ENCODE results near the gene ZNF275.

ZNF275 gene

DNA sequence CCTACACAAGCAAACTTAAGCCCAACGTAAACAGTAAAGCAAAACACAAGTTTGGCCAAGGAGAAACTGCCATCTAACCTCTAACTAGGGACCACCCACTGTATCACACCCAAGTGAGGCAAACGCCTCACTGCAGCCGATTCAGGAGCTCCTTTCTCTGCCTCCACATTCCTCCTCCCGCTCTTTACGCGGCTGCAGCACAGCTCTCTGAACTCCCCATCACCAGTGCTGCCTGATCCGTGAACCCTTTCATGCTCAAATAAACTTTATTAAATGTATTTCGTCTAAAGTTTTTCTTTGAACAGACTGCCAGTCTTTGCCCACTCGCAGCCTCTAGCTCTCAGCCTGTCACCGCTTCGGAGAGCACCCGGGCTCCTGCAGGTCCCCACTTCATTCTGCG, 60.7 kb downstream of the ZNF275 start:
- POLR2A ChIA-PET = no interaction called here
- DNase-seq = no peak
- Histone ChIP-seq H3K4me3 (ENCODE audit: control insufficient read depth in 1 of 7, extremely low read depth in 1 of 7, insufficient read depth in 4 of 7, low read depth in 2 of 7, low read length in 6 of 7) (no peak overlapping the region), H3K36me3 (ENCODE audit: control insufficient read depth in 4 of 4, insufficient read depth in 4 of 4, low read length in 3 of 4) (no peaks in the 10 kb centered on the region), H3K27me3 (replicated peaks in 2 of 5; ENCODE audit: control insufficient read depth in 4 of 5, insufficient read depth in 5 of 5, low read length in 4 of 5) (peaks cover 0 to 10% (median 0%) of the 10 kb centered on the region in 5 experiments), H3K27ac (ENCODE audit: insufficient read depth in 1 of 2, low read depth in 1 of 2, low read length in 2 of 2, poor library complexity in 1 of 2, severe bottlenecking in 2 of 2) (no peak overlapping the region), H3K4me1 (ENCODE audit: control extremely low read depth in 1 of 4, control insufficient read depth in 4 of 4, insufficient read depth in 4 of 4, low read length in 3 of 4) (peaks cover 0 to 28% (median 15%) of the 10 kb centered on the region in 4 experiments), H3K9me3 (ENCODE audit: control extremely low read depth in 1 of 5, control insufficient read depth in 4 of 5, insufficient read depth in 2 of 5, low read depth in 1 of 5, low read length in 4 of 5) (peaks cover 0 to 8% (median 0%) of the 10 kb centered on the region in 5 experiments)
- CTCF ChIA-PET = interaction anchor here (1.3 kb wide), 2 partner anchors 13 to 34 kb away, joined by 3 read pairs; no protein-coding TSS in a partner anchor
- 94% methylated on average over 12 of the region's 13 CpGs for WGBS (ENCODE audit: insufficient coverage)

DNA sequence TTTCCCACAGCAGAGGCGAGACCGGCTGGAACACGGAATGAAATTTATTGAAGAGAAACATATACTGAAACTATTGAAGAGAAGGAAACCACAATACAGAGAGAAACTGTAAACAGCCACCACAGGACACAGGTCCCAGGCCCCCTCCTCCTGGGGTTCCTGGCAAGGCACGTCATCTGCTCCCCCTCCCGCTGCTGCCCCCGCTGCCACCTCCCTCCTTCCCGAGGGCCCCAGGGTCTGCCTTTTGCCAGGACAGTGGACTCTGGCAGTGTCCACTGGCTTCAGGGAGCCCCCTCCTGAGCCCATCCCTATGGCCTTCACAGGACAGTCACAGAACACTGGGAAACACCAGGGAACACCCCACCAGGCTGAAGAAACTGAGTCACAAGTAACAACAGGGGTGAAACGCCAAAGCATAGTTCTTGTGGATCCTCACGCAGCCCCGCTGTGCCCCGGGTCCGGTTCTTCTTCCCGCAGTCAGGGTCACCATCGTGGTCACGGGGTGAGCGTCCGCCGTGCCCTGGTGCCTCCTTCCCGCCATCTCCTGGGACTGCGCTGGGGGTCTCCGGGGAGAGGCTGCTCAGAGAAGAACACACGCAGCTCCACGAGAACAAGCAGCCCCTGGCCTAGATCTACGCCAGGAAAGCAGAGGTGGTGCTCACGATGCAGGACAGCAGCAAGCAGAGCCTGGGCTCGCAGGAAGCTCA, 61.8 kb downstream of the ZNF275 start:
- POLR2A ChIA-PET = no interaction called here

DNA sequence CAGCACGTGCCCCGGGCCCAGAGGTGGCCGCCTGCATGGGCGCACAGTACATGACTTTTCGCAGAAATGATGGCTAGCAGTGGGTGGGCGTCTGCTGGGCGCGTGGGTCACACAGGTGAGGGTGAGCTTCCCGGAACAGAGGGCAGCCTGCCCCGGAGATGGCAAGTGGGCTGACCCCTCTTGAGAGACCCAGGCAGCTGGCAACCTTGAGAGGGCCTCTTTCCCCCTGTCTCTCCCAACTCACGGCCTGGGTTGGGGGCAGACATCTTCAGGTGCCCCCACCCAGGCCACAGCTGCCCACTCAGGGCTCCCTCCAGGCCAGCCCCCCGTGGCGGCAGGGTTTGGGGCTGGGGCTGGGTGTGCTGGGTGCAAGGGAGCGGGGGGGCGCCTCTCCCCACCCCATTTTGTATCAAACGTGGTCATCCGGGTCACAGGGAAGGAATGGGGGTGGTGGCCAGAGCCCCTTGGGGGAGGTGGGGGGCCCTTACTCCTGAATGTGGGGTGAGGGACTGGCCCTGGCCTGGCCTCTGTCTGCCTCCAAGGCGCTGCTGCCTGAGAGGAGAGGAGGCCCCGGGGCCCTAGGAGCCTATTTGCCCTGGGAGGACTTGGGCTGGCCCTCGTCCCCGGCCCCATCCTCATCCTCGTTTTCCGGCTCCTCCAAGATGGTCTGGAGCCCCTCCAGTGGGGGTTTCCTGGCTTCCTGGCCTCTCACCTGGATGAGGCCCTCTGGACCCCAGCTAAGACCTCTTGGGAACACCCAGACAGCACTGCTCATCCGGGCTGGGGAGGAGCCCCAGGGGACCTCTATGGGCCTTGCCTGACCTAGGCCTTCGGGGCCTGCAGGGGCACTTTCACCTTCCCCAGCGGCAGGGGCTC, 62.6 kb downstream of the ZNF275 start:
- peaks cover 0 to 32% (median 15%) of the 10 kb centered on the region in 4 experiments for H3K4me1 ChIP-seq (ENCODE audit: control extremely low read depth in 1 of 4, control insufficient read depth in 4 of 4, insufficient read depth in 4 of 4, low read length in 3 of 4)
- 90% methylated on average over 23 of the region's 26 CpGs for WGBS (ENCODE audit: insufficient coverage)
- H3K27me3 ChIP-seq (replicated peaks in 2 of 5; ENCODE audit: control insufficient read depth in 4 of 5, insufficient read depth in 5 of 5, low read length in 4 of 5) = peaks cover 0 to 10% (median 0%) of the 10 kb centered on the region in 5 experiments
- ChIA-PET CTCF (interaction anchor here (2.9 kb wide), 1 partner anchor 10 kb away, joined by 11 read pairs; no protein-coding TSS in a partner anchor), POLR2A (no interaction called here)
- no peaks in the 10 kb centered on the region for H3K36me3 ChIP-seq (ENCODE audit: control insufficient read depth in 4 of 4, insufficient read depth in 4 of 4, low read length in 3 of 4)
- no peak overlapping the region for H3K4me3 ChIP-seq (ENCODE audit: control insufficient read depth in 1 of 7, extremely low read depth in 1 of 7, insufficient read depth in 4 of 7, low read depth in 2 of 7, low read length in 6 of 7)
- H3K9me3 ChIP-seq (ENCODE audit: control extremely low read depth in 1 of 5, control insufficient read depth in 4 of 5, insufficient read depth in 2 of 5, low read depth in 1 of 5, low read length in 4 of 5) = peaks cover 0 to 5% (median 0%) of the 10 kb centered on the region in 5 experiments
- H3K27ac ChIP-seq (ENCODE audit: insufficient read depth in 1 of 2, low read depth in 1 of 2, low read length in 2 of 2, poor library complexity in 1 of 2, severe bottlenecking in 2 of 2) = no peak overlapping the region
- DNase-seq = no peak

More for the DNA sequence above, 61.8 kb downstream of the ZNF275 start:
- Histone ChIP-seq H3K9me3 (ENCODE audit: control extremely low read depth in 1 of 5, control insufficient read depth in 4 of 5, insufficient read depth in 2 of 5, low read depth in 1 of 5, low read length in 4 of 5) (peaks cover 0 to 7% (median 0%) of the 10 kb centered on the region in 5 experiments), H3K4me1 (ENCODE audit: control extremely low read depth in 1 of 4, control insufficient read depth in 4 of 4, insufficient read depth in 4 of 4, low read length in 3 of 4) (peaks cover 0 to 32% (median 15%) of the 10 kb centered on the region in 4 experiments), H3K27ac (ENCODE audit: insufficient read depth in 1 of 2, low read depth in 1 of 2, low read length in 2 of 2, poor library complexity in 1 of 2, severe bottlenecking in 2 of 2) (no peak overlapping the region), H3K27me3 (replicated peaks in 2 of 5; ENCODE audit: control insufficient read depth in 4 of 5, insufficient read depth in 5 of 5, low read length in 4 of 5) (peaks cover 0 to 10% (median 0%) of the 10 kb centered on the region in 5 experiments), H3K36me3 (ENCODE audit: control insufficient read depth in 4 of 4, insufficient read depth in 4 of 4, low read length in 3 of 4) (no peaks in the 10 kb centered on the region), H3K4me3 (ENCODE audit: control insufficient read depth in 1 of 7, extremely low read depth in 1 of 7, insufficient read depth in 4 of 7, low read depth in 2 of 7, low read length in 6 of 7) (peak overlapping the region in 1 of 7 experiments; percentile 28)
- 85% methylated on average over 23 of the region's 26 CpGs for WGBS (ENCODE audit: insufficient coverage)
- DNase-seq = peak in 2 of 3 donors; percentile 43 to 58
- CTCF ChIA-PET = interaction anchor here (2.9 kb wide), 1 partner anchor 11 kb away, joined by 11 read pairs; no protein-coding TSS in a partner anchor

DNA sequence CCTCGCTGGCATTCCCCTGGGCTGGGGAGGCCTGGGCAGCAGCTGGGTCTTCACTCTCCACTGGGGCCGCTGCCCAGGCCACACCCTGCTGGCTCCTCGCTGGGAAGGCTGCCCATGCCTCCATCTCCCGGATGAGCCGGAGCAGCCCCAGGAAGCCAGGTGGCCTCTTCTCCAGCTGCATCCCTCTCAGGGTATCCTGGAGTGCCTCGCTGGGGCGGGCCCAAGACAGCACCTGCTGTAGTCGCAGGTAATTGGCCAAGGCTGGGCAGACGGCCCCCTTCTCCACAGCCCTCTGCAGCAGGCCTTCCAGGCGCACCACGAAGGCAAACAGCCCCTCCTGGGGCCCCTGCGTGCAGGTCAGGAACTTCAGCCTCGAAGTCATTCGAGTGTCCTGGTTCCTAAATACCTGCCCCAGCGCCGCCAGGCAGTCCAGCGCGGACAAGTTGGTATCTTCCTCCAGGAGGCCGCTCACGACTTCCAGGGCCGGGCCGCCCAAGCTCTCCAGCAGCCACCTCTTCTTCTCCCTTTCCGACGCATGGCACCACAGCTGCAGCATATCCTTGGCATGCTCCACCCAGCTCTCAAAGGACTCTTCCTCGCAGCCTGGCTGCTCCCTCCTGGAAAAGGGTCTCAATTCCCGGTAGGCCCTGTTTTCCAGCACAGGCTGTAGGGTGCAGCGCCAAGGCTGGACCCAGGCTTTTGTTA, 63.5 kb downstream of the ZNF275 start:
- ChIA-PET CTCF (interaction anchor here (2.9 kb wide), 1 partner anchor 9 kb away, joined by 11 read pairs; no protein-coding TSS in a partner anchor), POLR2A (no interaction called here)
- Histone ChIP-seq H3K9me3 (ENCODE audit: control extremely low read depth in 1 of 5, control insufficient read depth in 4 of 5, insufficient read depth in 2 of 5, low read depth in 1 of 5, low read length in 4 of 5) (peaks cover 0 to 3% (median 0%) of the 10 kb centered on the region in 5 experiments), H3K27me3 (replicated peaks in 2 of 5; ENCODE audit: control insufficient read depth in 4 of 5, insufficient read depth in 5 of 5, low read length in 4 of 5) (peaks cover 0 to 10% (median 0%) of the 10 kb centered on the region in 5 experiments), H3K36me3 (ENCODE audit: control insufficient read depth in 4 of 4, insufficient read depth in 4 of 4, low read length in 3 of 4) (no peaks in the 10 kb centered on the region), H3K4me1 (ENCODE audit: control extremely low read depth in 1 of 4, control insufficient read depth in 4 of 4, insufficient read depth in 4 of 4, low read length in 3 of 4) (peaks cover 0 to 32% (median 15%) of the 10 kb centered on the region in 4 experiments), H3K27ac (ENCODE audit: insufficient read depth in 1 of 2, low read depth in 1 of 2, low read length in 2 of 2, poor library complexity in 1 of 2, severe bottlenecking in 2 of 2) (no peak overlapping the region), H3K4me3 (ENCODE audit: control insufficient read depth in 1 of 7, extremely low read depth in 1 of 7, insufficient read depth in 4 of 7, low read depth in 2 of 7, low read length in 6 of 7) (no peak overlapping the region)
- 91% methylated on average over 26 of the region's 27 CpGs for WGBS (ENCODE audit: insufficient coverage)
- DNase-seq = no peak

DNA sequence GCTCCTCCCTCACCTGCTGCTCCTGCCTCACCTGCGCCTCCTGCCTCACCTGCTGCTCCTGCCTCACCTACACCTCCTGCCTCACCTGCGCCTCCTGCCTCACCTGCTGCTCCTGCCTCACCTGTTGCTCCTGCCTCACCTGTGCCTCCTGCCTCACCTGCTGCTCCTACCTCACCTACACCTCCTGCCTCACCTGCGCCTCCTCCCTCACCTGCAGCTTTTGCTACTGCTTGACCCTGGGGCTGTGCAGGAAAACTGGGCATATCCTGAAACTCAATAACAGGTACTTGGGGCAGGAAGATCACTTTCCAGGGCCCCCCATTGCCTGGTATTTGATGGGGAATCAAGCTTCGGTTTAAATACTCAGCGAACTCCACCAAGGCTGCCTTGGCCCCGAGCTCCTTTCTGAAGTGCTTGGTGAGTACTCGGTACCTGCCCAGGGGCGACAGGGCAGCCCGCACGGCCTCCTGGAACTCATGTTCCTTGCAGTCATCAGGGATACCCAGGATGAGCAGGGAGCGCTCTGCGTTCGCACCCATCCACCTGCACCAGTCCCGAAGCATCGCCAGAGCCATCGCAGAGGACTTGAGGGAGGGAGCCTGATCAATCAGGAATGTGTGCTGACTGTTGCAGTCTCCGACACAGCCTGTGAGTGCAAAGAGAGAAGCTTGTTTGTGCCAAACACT, 64.5 kb downstream of the ZNF275 start:
- Histone ChIP-seq H3K9me3 (ENCODE audit: control extremely low read depth in 1 of 5, control insufficient read depth in 4 of 5, insufficient read depth in 2 of 5, low read depth in 1 of 5, low read length in 4 of 5) (peaks cover 0 to 3% (median 0%) of the 10 kb centered on the region in 5 experiments), H3K27me3 (replicated peaks in 2 of 5; ENCODE audit: control insufficient read depth in 4 of 5, insufficient read depth in 5 of 5, low read length in 4 of 5) (peaks cover 0 to 14% (median 0%) of the 10 kb centered on the region in 5 experiments), H3K36me3 (ENCODE audit: control insufficient read depth in 4 of 4, insufficient read depth in 4 of 4, low read length in 3 of 4) (no peaks in the 10 kb centered on the region), H3K4me1 (ENCODE audit: control extremely low read depth in 1 of 4, control insufficient read depth in 4 of 4, insufficient read depth in 4 of 4, low read length in 3 of 4) (peaks cover 0 to 32% (median 15%) of the 10 kb centered on the region in 4 experiments), H3K4me3 (ENCODE audit: control insufficient read depth in 1 of 7, extremely low read depth in 1 of 7, insufficient read depth in 4 of 7, low read depth in 2 of 7, low read length in 6 of 7) (no peak overlapping the region), H3K27ac (ENCODE audit: insufficient read depth in 1 of 2, low read depth in 1 of 2, low read length in 2 of 2, poor library complexity in 1 of 2, severe bottlenecking in 2 of 2) (no peak overlapping the region)
- ChIA-PET CTCF (interaction anchor here (1.0 to 2.9 kb wide), 3 partner anchors 8 to 39 kb away, joined by 3 to 11 read pairs (median 8); no protein-coding TSS in a partner anchor), POLR2A (no interaction called here)
- no peak for DNase-seq
- WGBS (ENCODE audit: insufficient coverage) = 95% methylated on average over 15 of the region's 17 CpGs
